Ascending aorta (tissue), 2 donors: ENCODE results near the gene UBASH3A. TPM values are rescaled to one million over a fixed set of nuclear protein-coding genes. Genes with fewer than 3 reads are reported as not detected.

Experiments used
- DNase-seq, 2 donors: peaks; one replicate each; pipeline ENCODE4 v3.0.0-alpha.2; 2019; ENCODE audit warnings: low spot score in 2 of 2
- H3K27ac ChIP-seq, 2 donors: fragments of 200-600 bp; sonication (generic); one replicate each; pipeline ENCODE4 v1.5.1; 2016 to 2017; ENCODE audit warnings: mild to moderate bottlenecking in 1 of 2
- H3K27me3 ChIP-seq: fragments of 200-600 bp; sonication (generic); one replicate; pipeline ENCODE4 v1.5.1; 2017
- H3K36me3 ChIP-seq, 2 donors: fragments of 200-600 bp; sonication (generic); one replicate each; pipeline ENCODE4 v1.5.1; 2016
- H3K4me1 ChIP-seq, 2 donors: fragments of 200-600 bp; sonication (generic); one replicate each; pipeline ENCODE4 v1.5.1; 2016 to 2017; ENCODE audit warnings: mild to moderate bottlenecking in 1 of 2
- H3K4me3 ChIP-seq, 2 donors: fragments of 200-600 bp; sonication (generic); one replicate each; pipeline ENCODE4 v1.5.1; 2016 to 2017; ENCODE audit warnings: mild to moderate bottlenecking in 1 of 2
- H3K9me3 ChIP-seq, 2 donors: fragments of 200-600 bp; sonication (generic); one replicate each; pipeline ENCODE4 v1.5.1; 2016
- CTCF ChIP-seq, 3 experiments: fragments of 200-600 bp in 2 of 3; fragments of 450-650 bp in 1 of 3; sonication (generic) in 2 of 3; IDR thresholded peaks; one replicate each; pipeline ENCODE4 v1.5.1; 2016 to 2019; ENCODE audit warnings: antibody characterized with exemption in 3 of 3, mild to moderate bottlenecking in 1 of 3, moderate library complexity in 1 of 3
- intact Hi-C: fragments of 100-400 bp; cut with DNase I; formaldehyde crosslinking; loops from one replicate; pipeline ENCODE4 v1.15.1; 2023
- total RNA-seq: library from RNA; depleted of rRNA; stranded (reverse); fragments of >200 nt; gene quantifications from one replicate; pipeline ENCODE4 v1.1.0, GENCODE V29; 2016

The UBASH3A gene
- total RNA-seq, 1 donor from 2014 or later: 0.75 TPM

- H3K27me3 ChIP-seq: no peaks in the 10 kb centered on the region
- TF ChIP-seq CTCF (IDR thresholded peaks at IDR 0.05): no peak
- H3K4me3 ChIP-seq: no peak overlapping the region
- H3K36me3 ChIP-seq: no peaks in the 10 kb centered on the region
- DNase-seq: no peak
- H3K9me3 ChIP-seq: no peaks in the 10 kb centered on the region
- H3K27ac ChIP-seq: no peak overlapping the region
- intact Hi-C loops: no loop called here
- H3K4me1 ChIP-seq: no peaks in the 10 kb centered on the region
Measured at GRCh38 chr21:42365770-42366169, 37.9 kb upstream of the UBASH3A start.

GRCh38 chr21:42366292-42367010 lies 37.3 kb upstream of the UBASH3A start, which contains the start of gene TFF1:
Gene TFF1 (minus strand): TSS chr21:42366535. CDS start chr21:42366495, 40 bp downstream.
- DNase-seq: no peak
- Histone ChIP-seq H3K27ac (no peak within 1 kb of the TSS), H3K4me3 (no peak within 1 kb of the TSS), H3K9me3 (no peaks in the 10 kb centered on the region), H3K27me3 (no peaks in the 10 kb centered on the region), H3K4me1 (no peaks in the 10 kb centered on the region), H3K36me3 (no peaks in the 10 kb centered on the region)
- no peak for TF ChIP-seq CTCF (IDR thresholded peaks at IDR 0.05)
- intact Hi-C loops: no loop called here

DNA sequence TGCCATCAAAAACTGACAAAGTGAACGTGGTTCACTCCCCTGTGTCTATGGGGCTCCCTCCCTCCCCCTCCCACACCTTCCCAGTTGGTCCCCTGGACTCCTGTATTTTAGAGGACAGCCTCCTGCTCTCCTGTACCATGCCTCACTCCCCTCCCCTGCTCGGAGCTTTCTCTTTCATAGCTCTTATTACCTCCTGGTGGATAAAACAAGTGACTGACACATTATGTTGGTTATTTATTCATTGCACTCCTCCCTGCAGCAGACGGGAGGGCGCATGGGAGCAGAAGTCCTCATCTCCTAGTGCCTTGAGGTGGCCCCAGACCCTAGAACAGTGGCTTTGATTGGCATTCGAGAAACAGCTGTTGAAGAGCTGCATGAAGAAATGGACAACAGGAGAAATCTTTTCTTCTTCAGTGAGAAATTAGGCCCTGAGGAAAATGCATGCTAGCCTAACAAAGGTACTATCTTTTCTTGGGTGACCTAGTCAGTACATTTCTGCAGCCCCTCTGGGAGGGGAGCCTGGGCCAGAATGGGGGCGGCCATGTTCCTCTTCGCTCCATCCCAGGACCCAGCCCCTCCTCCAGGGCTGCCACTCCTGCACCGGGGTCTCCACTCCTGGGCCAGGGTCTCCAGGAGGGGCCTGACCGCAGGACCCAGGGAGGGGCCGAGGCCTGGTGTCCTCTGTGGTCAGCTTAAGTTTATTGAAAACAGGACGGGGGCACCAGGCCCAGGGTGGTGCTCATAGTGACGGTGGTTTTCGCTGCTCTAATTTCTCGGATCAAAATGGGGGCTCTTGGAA lies 36.1 kb upstream of the UBASH3A start:
- H3K27me3 ChIP-seq: no peaks in the 10 kb centered on the region
- intact Hi-C loops: no loop called here
- H3K4me3 ChIP-seq: no peak overlapping the region
- H3K4me1 ChIP-seq: no peaks in the 10 kb centered on the region
- H3K36me3 ChIP-seq: no peaks in the 10 kb centered on the region
- DNase-seq: no peak
- no peaks in the 10 kb centered on the region for H3K9me3 ChIP-seq
- TF ChIP-seq CTCF (IDR thresholded peaks at IDR 0.05): no peak
- no peak overlapping the region for H3K27ac ChIP-seq

- Histone ChIP-seq H3K36me3 (no peaks in the 10 kb centered on the region), H3K4me1 (no peaks in the 10 kb centered on the region), H3K27me3 (no peaks in the 10 kb centered on the region), H3K9me3 (no peaks in the 10 kb centered on the region), H3K27ac (no peak overlapping the region), H3K4me3 (no peak overlapping the region)
- intact Hi-C loops: no loop called here
- DNase-seq: no peak
- no peak for TF ChIP-seq CTCF (IDR thresholded peaks at IDR 0.05)
Measured at GRCh38 chr21:42369821-42370220, 33.9 kb upstream of the UBASH3A start.

DNA sequence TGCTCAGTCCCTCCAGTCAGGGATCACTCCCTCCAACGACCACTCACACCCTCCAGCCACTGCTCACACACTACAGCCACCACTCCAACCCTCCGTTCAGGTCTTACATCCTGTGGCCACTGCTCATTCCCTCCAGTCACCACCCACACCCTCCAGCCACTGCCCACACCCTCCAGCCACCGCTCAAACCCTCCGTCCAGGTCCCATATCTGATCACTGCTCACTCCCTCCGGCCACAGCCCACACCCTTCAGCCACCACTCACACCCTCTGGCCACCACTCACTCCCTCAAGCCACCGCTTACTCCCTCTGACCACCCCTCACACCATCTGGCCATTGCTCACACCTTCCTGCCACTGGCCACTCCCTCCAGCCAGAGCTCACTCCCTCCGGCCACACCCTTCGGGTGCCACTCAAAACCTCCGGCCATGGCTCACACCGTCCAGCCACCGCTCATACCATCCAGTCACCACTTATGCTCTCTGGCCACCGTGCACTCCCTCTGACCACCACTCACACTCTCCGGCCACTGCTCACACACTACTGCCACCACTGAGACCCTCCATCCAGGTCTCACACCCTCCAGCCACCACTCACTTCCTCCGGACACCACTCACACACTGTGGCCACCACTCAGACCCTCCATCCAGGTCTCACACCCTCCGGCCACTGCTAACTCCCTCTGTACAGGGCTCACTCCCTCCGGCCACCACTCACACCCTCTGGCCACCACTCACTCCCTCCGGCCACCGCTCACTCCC lies 32.6 kb upstream of the UBASH3A start:
- no peaks in the 10 kb centered on the region for H3K27me3 ChIP-seq
- H3K36me3 ChIP-seq: no peaks in the 10 kb centered on the region
- TF ChIP-seq CTCF (IDR thresholded peaks at IDR 0.05): no peak
- H3K4me3 ChIP-seq: no peak overlapping the region
- no peaks in the 10 kb centered on the region for H3K4me1 ChIP-seq
- no peak for DNase-seq
- no peak overlapping the region for H3K27ac ChIP-seq
- intact Hi-C loops: no loop called here
- no peaks in the 10 kb centered on the region for H3K9me3 ChIP-seq
